MCF 10A (cell line): Measurements from ENCODE around the gene MRPS6. TPM values are rescaled to one million over a fixed set of nuclear protein-coding genes. Genes with fewer than 3 reads are reported as not detected.

ENCODE experiments used
- BruUV-seq: library from RNA; stranded (reverse); fragments of 400-500 nt; replicated peaks from 2 replicates; lab custom pipeline; 2021; lab: Mats Ljungman, UMichigan
- CTCF ChIA-PET: fragments of 300-600 bp; sonication (Branson Sonifier 250); formaldehyde crosslinking; extraction: SDS; loops from one replicate; lab custom pipeline; 2021; ENCODE audit warnings: antibody characterized with exemption, inconsistent platforms; lab: Yijun Ruan, JAX
- POLR2A ChIA-PET: fragments of 300-600, 350-650 bp; sonication (Branson Sonifier 250); formaldehyde crosslinking; extraction: SDS; loops from one replicate; lab custom pipeline; 2020; ENCODE audit warnings: antibody characterized with exemption, inconsistent platforms; lab: Yijun Ruan, JAX
- DNase-seq: peaks from one replicate; pipeline ENCODE4 v3.0.0-alpha.2; 2018; ENCODE audit not compliant: unreplicated experiment
- H3K27ac Mint-ChIP-seq: one replicate; pipeline ENCODE4 v1.8.0; 2022; ENCODE audit warnings: mild to moderate bottlenecking, low read depth, mixed read lengths; ENCODE audit not compliant: unreplicated experiment
- H3K27me3 Mint-ChIP-seq: one replicate; pipeline ENCODE4 v1.8.0; 2022; ENCODE audit warnings: mixed read lengths; ENCODE audit not compliant: insufficient read depth, unreplicated experiment
- H3K36me3 Mint-ChIP-seq: one replicate; pipeline ENCODE4 v1.8.0; 2022; ENCODE audit warnings: mild to moderate bottlenecking, moderate library complexity, mixed read lengths; ENCODE audit not compliant: insufficient read depth, unreplicated experiment
- H3K4me1 Mint-ChIP-seq: one replicate; pipeline ENCODE4 v1.8.0; 2022; ENCODE audit warnings: mixed read lengths; ENCODE audit not compliant: insufficient read depth, unreplicated experiment
- H3K4me3 Mint-ChIP-seq: one replicate; pipeline ENCODE4 v1.8.0; 2022; ENCODE audit warnings: mild to moderate bottlenecking, moderate library complexity, mixed read lengths; ENCODE audit not compliant: unreplicated experiment
- H3K9me3 Mint-ChIP-seq: one replicate; pipeline ENCODE4 v1.8.0; 2022; ENCODE audit warnings: mixed read lengths; ENCODE audit not compliant: unreplicated experiment
- CTCF ChIP-seq: fragments of 200-600 bp; IDR thresholded peaks from one replicate; pipeline ENCODE4 v1.8.0; 2022; ENCODE audit warnings: antibody characterized with exemption, mild to moderate bottlenecking; ENCODE audit not compliant: unreplicated experiment
- intact Hi-C: fragments of 100-400 bp; cut with micrococcal nuclease; formaldehyde crosslinking; loops from 2 replicates; pipeline ENCODE4 v1.14.1; 2022
- total RNA-seq: library from RNA; stranded (reverse); gene quantifications from 2 replicates; pipeline ENCODE4 v1.2.3, GENCODE V29; 2022

Gene MRPS6
- total RNA-seq, 1 experiment from 2014 or later: 86.0 TPM

GRCh38 chr21:34109075-34109474 is 35.7 kb downstream of the MRPS6 start:
- BruUV-seq: no TSS peak
- Mint-ChIP-seq H3K4me1 (peaks cover 20% of the 10 kb centered on the region), H3K9me3 (no peaks in the 10 kb centered on the region), H3K27me3 (no peaks in the 10 kb centered on the region), H3K4me3 (no peak overlapping the region), H3K36me3 (peaks cover 5% of the 10 kb centered on the region), H3K27ac (no peak overlapping the region)
- TF ChIP-seq CTCF: no peak
- intact Hi-C loops: no loop called here
- no peak for DNase-seq
- POLR2A ChIA-PET: interaction anchor here (1.3 kb wide), 1 partner anchor 15 kb away, joined by 5 read pairs; no protein-coding TSS in a partner anchor
- CTCF ChIA-PET: interaction anchor here (0.6 to 1.7 kb wide), 7 partner anchors 8 to 185 kb away, joined by 3 to 5 read pairs (median 3); no protein-coding TSS in a partner anchor

- Mint-ChIP-seq H3K4me1 (peaks cover 20% of the 10 kb centered on the region), H3K36me3 (peaks cover 5% of the 10 kb centered on the region)
Observed at GRCh38 chr21:34110594-34111202, 37.3 kb downstream of the MRPS6 start.

GRCh38 chr21:34112316-34113033 is 39.1 kb downstream of the MRPS6 start:
- no TSS peak for BruUV-seq
- no peak for DNase-seq
- Mint-ChIP-seq H3K4me1 (peaks cover 20% of the 10 kb centered on the region), H3K27ac (peak overlapping the region; percentile 4), H3K36me3 (peaks cover 5% of the 10 kb centered on the region), H3K4me3 (no peak overlapping the region), H3K9me3 (no peaks in the 10 kb centered on the region), H3K27me3 (no peaks in the 10 kb centered on the region)
- POLR2A ChIA-PET: interaction anchor here (2.0 kb wide), 1 partner anchor 8 kb away, joined by 5 read pairs; no protein-coding TSS in a partner anchor
- TF ChIP-seq CTCF: no peak
- intact Hi-C loops: no loop called here
- CTCF ChIA-PET: no interaction called here

More at GRCh38 chr21:34110594-34111202, 37.3 kb downstream of the MRPS6 start:
- no TSS peak for BruUV-seq
- no peak for TF ChIP-seq CTCF
- DNase-seq: no peak
- Mint-ChIP-seq H3K27ac (no peak overlapping the region), H3K9me3 (no peaks in the 10 kb centered on the region), H3K27me3 (no peaks in the 10 kb centered on the region), H3K4me3 (no peak overlapping the region)
- CTCF ChIA-PET: interaction anchor here (0.7 to 1.7 kb wide), 3 partner anchors 9 to 241 kb away, joined by 4 to 5 read pairs (median 4); no protein-coding TSS in a partner anchor
- POLR2A ChIA-PET: interaction anchor here (1.1 kb wide), 1 partner anchor 163 kb away, joined by 3 read pairs; no protein-coding TSS in a partner anchor
- intact Hi-C loops: no loop called here

GRCh38 chr21:34113842-34114241 is 40.5 kb downstream of the MRPS6 start:
- H3K9me3 Mint-ChIP-seq: no peaks in the 10 kb centered on the region
- no peak overlapping the region for H3K27ac Mint-ChIP-seq
- peaks cover 20% of the 10 kb centered on the region for H3K4me1 Mint-ChIP-seq
- no peaks in the 10 kb centered on the region for H3K27me3 Mint-ChIP-seq
- no TSS peak for BruUV-seq
- DNase-seq: no peak
- ChIA-PET POLR2A (interaction anchor here (2.0 kb wide), 1 partner anchor 9 kb away, joined by 5 read pairs; no protein-coding TSS in a partner anchor), CTCF (interaction anchor here (0.6 to 1.3 kb wide), 3 partner anchors 10 to 1905 kb away, joined by 3 read pairs; no protein-coding TSS in a partner anchor)
- no peak overlapping the region for H3K4me3 Mint-ChIP-seq
- peaks cover 5% of the 10 kb centered on the region for H3K36me3 Mint-ChIP-seq
- no peak for TF ChIP-seq CTCF
- intact Hi-C loops: no loop called here
